Gastrocnemius medialis (tissue), 4 donors: Measurements from ENCODE around the gene FCHSD1.

Experiments used
- POLR2A ChIP-seq, 2 donors: fragments of 450-650 bp; IDR thresholded peaks; one replicate each; pipeline ENCODE4 v1.6.1; 2017; ENCODE audit warnings: antibody characterized with exemption in 2 of 2, mild to moderate bottlenecking in 2 of 2, moderate library complexity in 2 of 2
- TF ChIP-seq, protein P1 (sequence below), 5 experiments: fragments of 450-650 bp in 3 of 5; fragments of 200-600 bp in 2 of 5; sonication (generic) in 2 of 5; IDR thresholded peaks in 4 of 5; conservative IDR thresholded peaks in 1 of 5; 1 replicate in 4 of 5; 2 replicates in 1 of 5; pipeline ENCODE4 v1.5.1; 2016 to 2019; ENCODE audit warnings: antibody characterized with exemption in 5 of 5, mild to moderate bottlenecking in 3 of 5, moderate library complexity in 3 of 5

DNA sequence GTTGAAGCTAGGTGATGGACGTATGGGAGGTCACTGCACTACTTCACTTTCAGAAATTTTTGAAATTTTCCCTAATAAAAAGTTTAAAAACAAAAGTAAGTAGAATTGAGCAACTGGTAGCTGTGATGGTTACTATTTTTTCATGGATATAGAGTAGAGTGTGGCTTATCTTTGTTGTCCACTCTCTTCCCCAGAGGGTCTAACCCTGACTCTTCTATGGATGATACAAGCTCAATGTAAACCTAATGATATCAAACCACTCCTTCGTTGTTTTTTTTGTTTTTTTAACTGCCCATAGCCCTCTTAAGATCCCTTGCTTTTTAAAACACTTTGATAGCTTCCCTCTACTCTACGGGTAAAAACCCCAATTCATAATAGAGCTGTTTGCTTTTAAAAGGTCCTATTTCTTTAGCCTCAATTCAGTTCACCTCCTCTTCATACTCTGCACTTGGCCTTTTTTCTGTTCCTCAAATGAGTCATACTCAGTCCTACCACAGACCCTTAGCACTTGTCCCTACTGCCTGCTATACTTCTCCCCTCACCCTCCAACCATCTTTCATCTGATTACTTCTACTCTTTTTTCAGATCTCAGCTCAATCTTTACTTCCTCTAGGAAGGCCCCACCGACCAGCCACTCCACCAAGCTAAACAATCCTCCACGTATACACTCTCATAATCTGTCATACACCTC lies 17.2 kb downstream of the FCHSD1 start:
- TF ChIP-seq, protein P1, sequence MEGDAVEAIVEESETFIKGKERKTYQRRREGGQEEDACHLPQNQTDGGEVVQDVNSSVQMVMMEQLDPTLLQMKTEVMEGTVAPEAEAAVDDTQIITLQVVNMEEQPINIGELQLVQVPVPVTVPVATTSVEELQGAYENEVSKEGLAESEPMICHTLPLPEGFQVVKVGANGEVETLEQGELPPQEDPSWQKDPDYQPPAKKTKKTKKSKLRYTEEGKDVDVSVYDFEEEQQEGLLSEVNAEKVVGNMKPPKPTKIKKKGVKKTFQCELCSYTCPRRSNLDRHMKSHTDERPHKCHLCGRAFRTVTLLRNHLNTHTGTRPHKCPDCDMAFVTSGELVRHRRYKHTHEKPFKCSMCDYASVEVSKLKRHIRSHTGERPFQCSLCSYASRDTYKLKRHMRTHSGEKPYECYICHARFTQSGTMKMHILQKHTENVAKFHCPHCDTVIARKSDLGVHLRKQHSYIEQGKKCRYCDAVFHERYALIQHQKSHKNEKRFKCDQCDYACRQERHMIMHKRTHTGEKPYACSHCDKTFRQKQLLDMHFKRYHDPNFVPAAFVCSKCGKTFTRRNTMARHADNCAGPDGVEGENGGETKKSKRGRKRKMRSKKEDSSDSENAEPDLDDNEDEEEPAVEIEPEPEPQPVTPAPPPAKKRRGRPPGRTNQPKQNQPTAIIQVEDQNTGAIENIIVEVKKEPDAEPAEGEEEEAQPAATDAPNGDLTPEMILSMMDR (IDR thresholded peaks at IDR 0.05 in 4 of 5, conservative IDR thresholded peaks at IDR 0.05 in 1 of 5): no peak
- TF ChIP-seq POLR2A (IDR thresholded peaks at IDR 0.05): no peak
